Stimulated activated CD8-positive, alpha-beta memory T cell treated with anti-CD3 and anti-CD28 coated beads, Interleukin-4, amount 100 ng/mL, for 4 hours (primary cell): ENCODE results near the gene KIF15.
"Not testable (repeated sequence)": the region's sequence is repeated elsewhere in the genome, so short reads cannot be mapped to it uniquely, and the experiment has no call there.

Experiments
- DNase-seq, 2 donors: peaks; one replicate each; pipeline ENCODE4 v3.0.0-alpha.2; 2020; ENCODE audit warnings: low read depth in 2 of 2, low spot score in 1 of 2

The KIF15 gene

GRCh38 chr3:44816334-44816733 lies 54.7 kb downstream of the KIF15 start:
- DNase-seq: not testable (repeated sequence)

GRCh38 chr3:44821206-44821605 lies 59.6 kb downstream of the KIF15 start:
- DNase-seq: not testable (repeated sequence)

GRCh38 chr3:44825264-44825925 lies 63.8 kb downstream of the KIF15 start:
- DNase-seq: no peak

- no peak for DNase-seq
These were observed 65.6 kb downstream of the KIF15 start for GRCh38 chr3:44827196-44827595.

- DNase-seq: no peak
These were observed 69.6 kb downstream of the KIF15 start for GRCh38 chr3:44831232-44831631.

- no peak for DNase-seq
These were observed 70.4 kb downstream of the KIF15 start for GRCh38 chr3:44832032-44832431.

GRCh38 chr3:44832965-44833364 lies 71.4 kb downstream of the KIF15 start:
- no peak for DNase-seq

- no peak for DNase-seq
These were observed 71.8 kb downstream of the KIF15 start for GRCh38 chr3:44833394-44833793.

GRCh38 chr3:44835684-44836083 lies 74.1 kb downstream of the KIF15 start:
- DNase-seq: no peak

GRCh38 chr3:44842376-44842775 lies 80.8 kb downstream of the KIF15 start:
- DNase-seq: no peak

- DNase-seq: no peak
These were observed 84.2 kb downstream of the KIF15 start for GRCh38 chr3:44845528-44846520.

- no peak for DNase-seq
These were observed 87.0 kb downstream of the KIF15 start for GRCh38 chr3:44848634-44849033.

- not testable (repeated sequence) for DNase-seq
These were observed 95.1 kb downstream of the KIF15 start for GRCh38 chr3:44856663-44857062.

GRCh38 chr3:44860117-44860516 lies 98.5 kb downstream of the KIF15 start:
- DNase-seq: no peak

GRCh38 chr3:44861412-44862225 lies 100.0 kb downstream of the KIF15 start, which contains the start of gene TMEM42:
Gene TMEM42 (plus strand): TSS chr3:44861912. CDS start chr3:44861925, 13 bp downstream.
- DNase-seq: peak; percentile 74 to 81

- DNase-seq: peak in 1 of 2 donors; percentile 9
These were observed 100.6 kb downstream of the KIF15 start for GRCh38 chr3:44862226-44862637.

GRCh38 chr3:44865272-44866035 lies 103.9 kb downstream of the KIF15 start:
- no peak for DNase-seq

GRCh38 chr3:44867421-44868111 lies 106.0 kb downstream of the KIF15 start:
- DNase-seq: no peak

GRCh38 chr3:44870375-44871061 lies 108.9 kb downstream of the KIF15 start:
- DNase-seq: no peak
